Left hindlimb (tissue), 1 donor: Measurements from ENCODE around the gene EIF1AX.

Experiments used
- DNase-seq: peaks from one replicate; pipeline ENCODE4 v3.0.0-alpha.2; 2018

The EIF1AX gene

DNA sequence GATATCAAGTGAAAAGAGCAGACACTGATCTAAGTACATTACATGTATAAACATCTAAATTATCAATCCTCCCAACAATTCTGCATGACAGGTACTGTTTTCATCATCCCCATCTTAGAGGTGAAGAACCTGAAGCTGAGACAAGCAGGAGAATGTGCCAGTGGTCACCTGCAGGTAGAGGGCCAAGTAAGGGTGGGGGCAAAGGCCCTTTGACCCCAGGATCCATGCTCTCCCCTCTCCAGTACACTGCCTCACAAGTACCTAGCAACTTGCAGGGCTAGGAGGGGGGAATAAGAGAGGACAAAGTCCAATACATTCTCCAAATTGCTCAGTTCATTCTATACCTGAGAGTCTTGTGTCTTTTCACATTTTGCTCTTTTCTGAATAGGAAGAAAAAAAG lies 16.7 kb downstream of the EIF1AX start:
- DNase-seq, result no peak

DNA sequence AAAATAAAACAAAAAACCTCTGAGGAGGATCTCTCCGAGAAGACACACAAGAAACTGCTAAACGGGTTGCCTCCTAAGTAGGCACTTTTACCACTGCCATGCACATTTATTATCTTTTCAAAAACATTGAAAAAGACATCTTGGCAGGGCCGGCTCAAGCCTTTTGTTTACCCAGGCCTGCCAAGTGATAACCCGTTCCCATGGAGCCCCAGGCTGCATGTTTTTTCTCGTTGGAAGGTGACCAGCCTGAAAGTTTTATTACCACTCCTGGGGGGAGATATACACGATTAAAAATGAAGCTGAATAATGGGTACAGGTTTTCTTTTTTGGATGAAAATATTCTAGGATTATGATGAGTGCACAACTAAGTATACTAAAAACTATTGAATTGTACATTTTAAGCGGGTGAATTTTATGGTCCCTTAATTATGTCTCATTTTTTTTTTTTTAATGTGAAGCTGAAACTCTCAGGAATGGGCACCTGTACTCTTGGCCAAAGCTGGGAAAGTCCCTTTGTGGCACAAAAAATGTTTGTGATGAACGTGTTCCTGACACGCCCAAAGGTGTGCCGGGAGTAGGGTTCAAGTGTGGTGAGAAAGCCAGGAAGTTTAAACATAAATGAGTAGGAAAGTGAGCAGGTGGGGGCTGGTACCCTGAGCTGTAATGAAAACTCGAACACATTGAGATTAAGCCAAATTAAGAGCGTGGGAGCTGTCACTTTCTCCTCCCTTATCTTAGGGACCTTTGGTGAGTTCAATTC lies 23.4 kb downstream of the EIF1AX start:
- DNase-seq, result no peak

DNA sequence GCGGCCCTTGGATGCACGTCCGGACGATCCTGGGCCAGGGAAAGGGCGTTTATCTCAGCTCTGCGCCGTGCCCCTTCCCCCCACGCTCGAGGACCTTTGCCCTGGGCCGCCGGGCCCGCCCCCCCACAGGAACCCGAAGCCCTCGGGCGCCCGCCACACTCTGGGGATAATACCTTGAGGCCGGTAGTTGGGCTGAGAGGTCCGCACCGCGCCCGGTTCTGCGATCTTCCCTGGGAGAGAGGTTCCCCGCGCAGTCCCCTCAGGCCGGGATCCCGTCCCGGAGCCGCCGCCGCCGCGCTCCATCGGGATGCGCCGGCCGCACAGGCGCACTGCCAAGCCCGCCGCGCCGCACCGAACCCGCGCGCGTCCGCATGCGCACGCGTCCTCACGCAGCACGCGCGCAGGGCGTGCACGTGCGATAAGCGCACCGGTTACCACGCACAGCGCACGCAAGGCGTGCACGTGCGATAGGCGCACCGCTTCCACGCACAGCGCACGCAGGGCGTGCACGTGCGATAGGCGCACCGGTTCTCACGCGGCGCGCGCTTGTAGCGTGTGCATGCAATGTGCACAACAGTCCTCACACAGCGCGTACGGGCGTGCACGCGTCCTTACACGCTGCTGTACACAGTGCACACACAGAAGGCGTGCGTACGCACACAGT lies 24.9 kb downstream of the EIF1AX start, which contains the start of gene MAP7D2:
MAP7D2 (minus strand) TSS at position 331 of the 664 bp plus-strand sequence; CDS start at position 303, 28 bp downstream.
- no peak for DNase-seq

DNA sequence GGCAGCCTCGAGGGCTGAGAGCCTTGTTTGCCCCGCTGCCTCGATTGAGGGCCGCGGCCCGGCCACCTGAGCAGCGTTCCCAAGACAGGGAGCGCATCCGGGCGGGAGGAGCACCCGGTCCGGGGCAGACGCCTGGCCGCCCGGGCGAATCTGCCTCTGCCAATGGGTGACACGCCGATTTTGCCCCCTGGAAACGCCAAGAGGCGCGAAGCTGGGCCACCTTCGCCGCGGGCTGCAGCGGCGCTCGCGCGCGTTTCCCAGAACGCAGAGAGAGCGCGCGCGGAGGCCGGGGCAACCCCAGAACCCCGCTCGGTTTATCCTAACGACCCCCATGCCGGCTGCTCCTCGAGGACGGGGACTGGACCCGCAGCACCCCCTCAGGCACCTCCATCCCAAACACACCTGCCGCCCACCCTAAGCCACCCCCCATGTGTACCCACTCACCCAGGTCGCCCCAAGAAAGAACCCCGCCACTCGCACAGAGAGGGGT lies 25.5 kb downstream of the EIF1AX start:
- no peak for DNase-seq

DNA sequence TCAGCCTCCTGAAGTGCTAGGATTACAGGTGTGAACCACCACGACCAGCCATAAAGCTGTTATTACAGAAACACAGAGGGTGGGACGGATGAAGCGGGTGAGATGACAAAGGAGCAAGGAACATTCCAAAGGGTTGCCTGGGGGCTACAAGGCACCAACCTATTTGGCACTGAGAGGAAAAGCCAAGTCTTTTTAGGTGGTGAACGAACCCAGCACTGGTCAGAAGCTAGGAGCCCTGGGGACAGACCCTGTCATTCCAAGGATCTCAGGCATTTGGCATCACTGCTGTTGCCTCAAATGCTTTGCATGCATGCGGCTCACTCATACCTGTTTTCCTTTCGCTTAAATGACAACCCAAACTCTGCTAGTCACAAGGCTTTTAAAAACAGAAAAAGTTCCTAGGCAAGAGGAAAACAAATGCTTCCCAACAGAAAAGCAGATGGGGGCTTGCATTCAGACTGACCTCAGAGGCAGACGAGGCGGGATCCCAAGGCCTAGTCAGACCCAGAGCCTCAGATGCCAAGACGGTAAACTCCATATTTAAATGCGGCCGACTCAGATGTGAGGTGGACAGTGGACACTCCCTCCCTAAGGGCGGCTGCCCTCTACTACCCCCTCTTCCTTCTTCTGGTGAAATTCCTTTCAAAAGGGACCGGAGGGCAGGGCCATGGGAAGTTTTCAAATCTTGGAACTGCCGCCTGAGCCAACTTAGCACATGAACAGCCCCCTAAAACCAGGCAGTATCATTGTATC lies 29.4 kb downstream of the EIF1AX start:
- DNase-seq, result no peak

DNA sequence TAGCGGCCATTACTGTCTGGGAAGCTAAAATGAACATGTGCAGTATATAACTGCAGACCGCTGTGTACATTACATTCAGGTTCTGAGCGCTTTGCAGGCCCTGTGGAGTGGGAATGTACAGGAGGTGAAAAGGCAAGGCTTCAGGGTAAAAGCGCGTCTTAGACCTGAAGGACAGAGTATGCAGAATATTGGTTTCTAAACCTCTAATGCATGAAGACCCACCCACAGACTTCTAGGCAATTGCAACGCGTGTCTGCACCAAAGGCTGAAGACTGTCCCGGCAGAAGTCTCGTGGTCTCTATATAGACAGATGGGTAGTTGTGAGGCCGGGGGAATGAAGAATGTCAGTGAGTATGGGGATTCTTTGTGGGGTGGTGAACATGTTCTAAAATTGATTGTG lies 30.4 kb downstream of the EIF1AX start:
- no peak for DNase-seq

DNA sequence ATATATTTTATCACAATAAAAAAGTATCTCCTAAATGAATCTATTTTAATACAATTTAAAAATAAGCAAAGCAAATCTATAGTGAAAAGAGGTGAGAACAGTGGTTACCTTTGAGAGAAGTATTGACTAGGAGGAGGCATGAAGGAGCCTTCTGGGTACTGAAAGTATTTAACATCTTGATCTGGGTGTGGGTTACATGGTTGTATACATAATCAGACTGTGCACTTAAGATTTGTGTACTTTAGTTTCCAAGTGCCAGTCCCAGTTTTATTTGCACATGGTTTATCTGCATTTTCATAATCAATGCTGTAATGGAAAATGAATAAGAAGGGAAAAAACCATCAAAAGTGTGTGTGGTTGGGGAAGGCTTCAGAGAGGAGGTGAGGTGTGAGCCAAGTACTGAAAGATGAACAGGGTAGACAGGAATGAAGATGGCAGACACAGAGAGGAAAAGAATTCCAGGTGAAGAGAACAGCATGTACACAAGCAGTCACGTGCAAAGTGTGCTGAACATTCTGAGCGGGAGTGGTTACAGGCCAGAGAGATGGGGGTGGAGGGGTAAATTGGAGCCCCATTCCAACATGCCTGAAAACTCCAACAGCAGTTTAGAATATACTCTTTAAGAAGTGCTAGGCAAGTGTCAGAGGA lies 39.6 kb downstream of the EIF1AX start:
- DNase-seq, result no peak

DNA sequence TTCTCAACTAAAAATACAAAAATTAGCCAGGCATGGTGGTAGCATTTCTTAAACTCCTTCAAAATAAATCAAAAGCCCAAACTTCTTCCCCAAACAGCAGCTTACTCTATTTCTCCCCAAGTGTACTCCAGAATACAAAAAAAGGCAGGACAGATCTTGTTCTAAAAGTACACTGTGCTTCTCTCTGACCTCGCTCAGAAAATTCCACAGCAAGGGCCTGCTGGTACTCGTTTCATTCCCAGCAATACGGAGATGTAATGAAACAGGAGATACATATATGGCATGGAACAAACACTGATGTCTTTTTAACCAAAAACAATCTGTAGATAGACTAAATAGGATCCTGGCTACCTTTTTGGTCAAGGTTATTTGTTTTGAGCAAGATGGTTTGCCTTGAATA lies 50.1 kb downstream of the EIF1AX start:
- no peak for DNase-seq

DNA sequence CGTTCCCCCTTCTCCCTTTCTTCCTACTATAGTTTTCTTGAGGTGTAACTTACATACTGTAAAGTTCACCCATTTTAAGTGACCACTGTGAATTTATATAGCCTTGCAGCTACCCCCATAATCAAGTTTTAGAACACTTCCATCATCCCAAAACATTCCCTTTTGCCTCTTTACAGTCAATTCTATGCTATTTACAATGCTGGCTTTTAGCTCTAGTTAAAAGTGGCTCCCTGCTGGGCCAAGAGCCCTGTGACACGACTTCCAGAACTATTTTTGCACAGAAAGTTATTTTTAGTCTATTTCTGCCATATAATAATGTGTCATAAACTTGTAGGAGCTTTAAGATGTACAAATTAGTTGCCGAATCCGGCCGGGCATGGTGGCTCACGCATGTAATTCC lies 51.8 kb downstream of the EIF1AX start:
- DNase-seq, result no peak

DNA sequence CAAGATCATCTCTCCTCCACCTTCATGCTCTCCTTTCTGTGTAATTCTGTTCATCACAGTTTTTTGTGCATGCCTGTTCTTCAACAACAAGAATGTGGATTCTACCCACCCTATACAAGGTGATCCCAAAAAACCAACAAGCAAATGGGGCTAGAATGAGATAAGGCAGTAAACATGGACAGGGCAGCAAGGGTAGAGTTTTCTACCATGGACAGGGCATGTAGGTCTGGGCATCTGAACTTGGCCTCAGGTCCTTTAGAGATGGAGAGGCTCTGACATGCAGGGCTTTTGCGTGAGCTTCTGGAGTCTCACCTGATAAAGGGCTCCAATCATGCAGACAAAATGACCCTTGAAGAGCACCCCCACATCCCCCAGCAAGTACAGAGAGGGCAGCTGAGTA lies 61.4 kb downstream of the EIF1AX start:
- no peak for DNase-seq
